Right forelimb (tissue), 1 donor: ENCODE measurements around the gene PC.
A peak's percentile ranks its signal among the peaks of the same experiment; 100 is the strongest.

Source experiments
- DNase-seq: peaks from one replicate; pipeline ENCODE4 v3.0.0-alpha.2; 2018

PC gene

GRCh38 chr11:66853242-66854229 is 104.6 kb downstream of the PC start:
- peak; percentile 42 for DNase-seq

GRCh38 chr11:66852466-66853241 is 105.5 kb downstream of the PC start:
- DNase-seq, result no peak

DNA sequence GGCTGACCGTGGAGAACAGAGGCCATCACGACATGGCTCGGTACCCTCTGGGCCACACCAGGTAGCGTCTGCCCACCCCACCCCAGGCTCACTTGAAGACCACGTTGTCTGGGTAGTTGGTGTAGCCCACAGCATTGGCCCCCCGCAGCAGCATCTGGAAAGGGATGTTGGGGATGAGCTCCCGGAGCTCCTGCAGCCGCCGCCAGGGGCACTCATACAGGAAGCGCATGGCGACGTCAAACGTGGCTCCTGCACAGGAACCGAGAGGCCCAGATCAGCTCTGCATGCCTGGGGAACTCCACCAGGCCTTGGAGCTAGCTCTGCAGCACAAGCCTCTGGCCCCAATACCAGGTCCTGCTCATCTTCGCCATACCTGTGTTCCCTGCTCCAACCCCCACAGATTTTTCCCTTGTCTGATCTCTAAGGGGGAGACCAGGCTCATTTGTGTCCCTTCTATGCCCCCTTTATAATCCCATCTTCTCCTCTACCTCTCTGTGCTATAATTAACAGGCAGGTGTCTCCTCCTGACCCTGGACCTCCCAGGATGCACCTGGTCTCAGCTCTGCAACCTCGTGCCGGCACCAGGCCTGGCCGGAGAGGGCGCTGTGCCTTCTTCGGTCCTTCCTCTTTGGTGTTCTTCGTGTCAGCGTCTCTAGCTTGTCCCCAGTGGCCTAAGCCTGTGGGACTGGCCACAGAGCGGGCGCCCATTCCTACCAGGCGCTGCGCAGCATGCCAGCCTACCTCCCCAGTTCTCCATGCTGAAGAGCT is 106.3 kb downstream of the PC start:
- no peak for DNase-seq

DNA sequence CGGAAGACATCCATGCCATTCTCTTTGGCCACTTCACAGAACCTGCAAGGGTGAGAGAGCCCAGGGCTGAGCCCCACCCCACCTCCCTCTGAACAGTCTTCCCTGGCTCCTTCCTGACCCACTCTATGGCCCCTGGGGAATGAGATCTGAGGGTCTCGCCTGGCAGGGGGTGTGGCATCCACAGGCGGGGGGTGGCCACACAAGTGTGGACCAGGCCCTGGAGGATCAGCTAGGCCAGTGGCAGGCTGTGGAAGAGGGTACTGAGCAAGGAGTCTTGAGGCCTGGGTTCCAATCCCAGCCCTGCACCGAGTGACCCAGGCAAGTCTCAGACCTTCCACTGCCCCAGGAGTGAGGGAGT is 107.0 kb downstream of the PC start:
- no peak for DNase-seq

DNA sequence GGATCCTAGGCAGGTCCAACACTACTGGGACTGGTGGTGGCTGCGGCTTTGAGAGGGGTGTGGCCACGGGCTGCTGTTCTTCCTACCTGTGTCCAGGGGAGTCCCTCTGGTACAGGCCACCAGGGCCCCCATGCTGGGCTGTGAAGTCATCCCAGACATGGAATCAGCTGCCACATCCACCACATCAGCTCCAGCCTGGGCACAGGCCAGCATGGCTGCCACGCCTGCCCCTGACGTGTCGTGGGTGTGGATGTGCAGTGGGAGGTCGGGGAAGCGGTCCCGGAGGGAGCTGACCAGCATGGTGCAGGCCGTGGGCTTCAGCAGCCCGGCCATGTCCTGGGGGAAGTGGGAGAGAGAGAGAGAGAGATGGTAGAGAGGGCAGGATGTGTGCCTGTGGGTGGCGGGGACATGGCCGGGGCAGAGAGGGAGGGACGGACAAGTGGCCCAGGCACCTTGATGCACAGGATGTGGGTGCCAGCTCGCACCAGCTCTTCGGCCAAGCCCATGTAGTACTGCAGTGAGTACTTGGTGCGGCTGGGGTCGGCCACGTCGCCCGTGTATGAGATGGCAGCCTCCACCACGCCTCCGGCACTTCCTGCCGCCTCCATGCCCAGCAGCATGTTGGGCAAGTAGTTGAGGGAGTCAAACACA is 107.5 kb downstream of the PC start:
- no peak for DNase-seq

GRCh38 chr11:66850235-66850587 is 108.0 kb downstream of the PC start:
- DNase-seq, result no peak

DNA sequence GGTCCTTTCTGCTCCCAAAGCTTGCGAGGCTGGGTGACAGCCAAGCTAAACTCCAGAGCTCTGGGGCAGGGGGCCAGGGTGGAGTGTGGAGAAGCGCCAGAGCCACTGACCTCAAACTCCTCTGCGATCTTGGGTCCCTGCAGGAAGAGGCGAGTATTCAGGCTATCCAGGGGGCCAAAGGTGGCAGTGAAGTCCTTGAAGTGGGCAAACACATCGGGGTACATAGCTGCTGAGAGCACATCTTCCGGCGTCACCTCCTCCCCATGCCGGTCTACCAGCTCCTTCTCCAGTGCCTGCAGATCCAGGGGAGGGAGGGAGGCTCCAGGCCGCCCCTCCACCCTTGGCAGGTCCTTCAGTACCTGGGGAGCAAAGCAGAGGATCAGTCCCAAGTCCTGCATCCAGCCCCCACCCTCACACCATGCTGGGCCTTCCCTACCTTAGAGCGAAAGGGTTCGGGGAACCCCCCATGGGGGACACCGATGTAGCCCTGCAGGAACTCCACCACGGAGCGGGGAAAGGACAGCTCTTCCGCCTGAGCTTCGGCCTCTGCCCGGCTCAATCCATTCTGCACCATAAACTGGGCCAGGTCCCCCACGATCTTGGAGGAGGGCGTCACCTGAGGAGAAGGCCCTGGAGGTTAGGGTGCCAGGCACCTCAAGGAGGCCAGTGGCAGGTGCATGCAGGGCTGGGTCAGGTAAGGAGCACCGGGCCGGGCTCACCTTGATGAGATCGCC is 108.5 kb downstream of the PC start:
- DNase-seq, result no peak

- DNase-seq, result no peak
These were observed 109.3 kb downstream of the PC start for GRCh38 chr11:66848671-66849500.

DNA sequence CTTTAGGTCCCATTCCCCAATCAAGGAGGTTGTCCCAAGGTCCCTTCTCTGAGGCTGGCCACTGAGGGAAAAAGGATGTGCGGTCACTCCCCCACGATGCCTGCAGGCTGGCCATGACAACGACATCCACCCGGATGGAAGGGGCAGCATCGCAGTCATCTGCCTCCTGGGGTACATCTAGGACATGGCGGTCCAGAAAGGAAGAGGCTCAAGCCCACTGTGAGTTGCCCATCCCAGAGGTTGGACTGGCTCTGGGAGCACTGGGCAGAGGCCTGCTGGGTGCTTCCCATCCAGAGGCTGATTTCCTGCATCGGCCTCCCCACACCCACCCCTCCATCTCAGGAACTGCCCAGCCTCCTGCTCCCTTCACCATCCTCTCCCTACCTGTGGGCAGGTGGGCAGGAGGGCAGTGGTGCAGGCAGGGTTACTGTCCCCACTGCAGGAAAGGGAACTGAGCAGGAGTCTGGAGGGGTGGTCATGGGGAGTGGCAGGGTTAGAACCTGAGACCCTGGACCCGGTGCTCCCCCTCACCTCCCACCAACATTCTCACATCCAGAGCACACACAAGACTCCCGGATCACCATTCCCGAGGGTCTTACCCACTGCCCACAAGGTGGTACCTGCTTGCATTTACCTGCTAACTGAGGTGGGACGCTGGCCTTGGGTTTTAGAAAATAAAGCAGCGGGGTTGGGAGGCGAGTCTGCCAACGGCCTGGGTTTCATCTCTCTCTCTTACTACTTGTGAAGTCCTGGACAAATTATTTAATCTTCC is 110.5 kb downstream of the PC start:
- no peak for DNase-seq

DNA sequence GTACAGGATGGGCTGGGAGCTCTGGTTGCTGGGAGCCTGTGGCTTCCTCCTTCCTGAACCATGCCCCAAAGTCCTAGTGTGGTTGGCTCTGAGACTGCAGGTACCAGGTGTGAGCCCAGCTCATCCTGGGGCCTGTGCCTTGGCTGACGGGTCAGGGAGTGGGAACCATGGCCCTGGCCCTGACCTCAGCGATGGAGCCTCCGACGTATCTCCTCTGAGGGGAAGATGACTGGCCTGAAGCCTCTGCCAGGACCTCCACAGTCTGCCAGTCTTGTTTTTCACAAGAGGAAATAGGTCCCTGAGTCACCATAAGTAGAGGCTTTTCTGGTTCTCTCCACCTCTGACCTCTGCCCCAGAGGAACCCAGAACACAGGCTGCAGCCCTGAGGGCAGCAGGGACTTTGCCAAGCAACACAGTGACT is 111.5 kb downstream of the PC start:
- DNase-seq, result no peak

- no peak for DNase-seq
These were observed 112.3 kb downstream of the PC start for GRCh38 chr11:66845876-66846212.

GRCh38 chr11:66845143-66845875 is 112.9 kb downstream of the PC start:
- DNase-seq, result no peak

- DNase-seq, result no peak
These were observed 113.6 kb downstream of the PC start for GRCh38 chr11:66844496-66845142.

GRCh38 chr11:66843776-66844495 is 114.2 kb downstream of the PC start:
- DNase-seq, result no peak

GRCh38 chr11:66842896-66843775 is 115.0 kb downstream of the PC start, which contains the start of gene RCE1:
Gene RCE1, plus strand, starts transcription at chr11:66843441. Its CDS starts 15 bp downstream, at chr11:66843456.
- peak; percentile 96 for DNase-seq

- no peak for DNase-seq
These were observed 115.7 kb downstream of the PC start for GRCh38 chr11:66842501-66842895.

DNA sequence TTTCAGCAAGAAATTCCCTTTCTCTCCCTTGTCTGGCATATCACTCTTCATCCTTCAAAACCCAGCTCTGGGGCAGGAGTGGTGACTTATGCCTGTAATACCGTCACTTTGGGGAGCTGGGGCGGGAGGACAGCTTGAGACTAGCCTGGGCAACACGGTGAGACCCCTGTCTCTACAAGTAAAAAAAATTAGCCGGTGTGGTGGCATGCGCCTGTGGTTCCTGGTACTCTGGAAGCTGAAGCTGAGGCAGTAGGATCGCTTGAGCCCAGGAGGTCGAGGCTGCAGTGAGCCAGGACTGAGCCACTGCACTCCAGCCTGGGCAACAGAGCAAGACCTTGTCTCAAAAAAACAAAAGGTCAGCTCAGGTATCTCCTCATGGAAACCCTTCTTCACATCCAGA is 116.3 kb downstream of the PC start:
- no peak for DNase-seq
